ENCODE measurements around the gene WDR5.
"Not testable (repeated sequence)": the region's sequence is repeated elsewhere in the genome, so short reads cannot be mapped to it uniquely, and the experiment has no call there.

WDR5 gene

DNA sequence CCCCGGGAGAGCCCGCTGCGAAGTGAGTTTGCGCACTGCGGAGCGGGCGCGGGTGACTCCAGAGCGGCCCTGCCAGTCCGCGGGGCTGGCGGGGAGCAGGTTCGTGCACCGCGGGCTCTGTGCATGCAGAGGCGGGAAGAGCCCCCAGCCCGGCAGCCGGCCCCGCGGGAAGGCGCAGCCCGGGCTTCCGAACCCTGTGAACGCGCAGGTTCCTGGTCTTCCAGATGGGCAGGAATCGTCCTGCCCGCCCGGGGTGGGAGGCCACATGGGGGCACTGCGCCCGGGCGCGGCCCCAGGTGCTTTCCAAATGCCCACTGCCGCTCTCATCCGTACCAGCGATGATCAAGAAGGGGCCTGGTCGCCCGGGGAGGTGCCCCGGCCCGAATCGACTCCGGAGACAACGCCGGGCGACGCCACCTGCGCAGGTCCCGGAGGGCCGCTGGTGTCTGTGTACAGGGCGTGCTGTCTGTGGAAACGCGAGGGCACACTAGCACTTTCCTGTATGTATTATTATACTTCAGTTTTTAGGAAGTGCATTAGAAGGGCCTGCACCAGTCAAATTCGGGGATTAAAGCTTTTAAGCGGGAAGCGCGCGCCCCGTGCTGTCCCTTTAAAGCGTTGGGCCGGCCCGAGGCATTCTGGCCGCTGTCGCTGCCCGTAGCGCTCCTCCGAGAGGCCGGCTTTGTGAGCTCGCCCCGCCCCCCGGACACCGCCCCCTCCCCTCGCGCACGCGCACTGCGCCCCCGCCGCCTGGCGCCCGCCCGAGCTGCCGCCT lies at the start of gene WDR5:
WDR5 (plus strand) TSS at position 740 of the 775 bp plus-strand sequence. CDS start 3,796 bp downstream, outside the sequence.
- peak; percentile 83 for DNase-seq (ENCODE audit: low read depth)

DNA sequence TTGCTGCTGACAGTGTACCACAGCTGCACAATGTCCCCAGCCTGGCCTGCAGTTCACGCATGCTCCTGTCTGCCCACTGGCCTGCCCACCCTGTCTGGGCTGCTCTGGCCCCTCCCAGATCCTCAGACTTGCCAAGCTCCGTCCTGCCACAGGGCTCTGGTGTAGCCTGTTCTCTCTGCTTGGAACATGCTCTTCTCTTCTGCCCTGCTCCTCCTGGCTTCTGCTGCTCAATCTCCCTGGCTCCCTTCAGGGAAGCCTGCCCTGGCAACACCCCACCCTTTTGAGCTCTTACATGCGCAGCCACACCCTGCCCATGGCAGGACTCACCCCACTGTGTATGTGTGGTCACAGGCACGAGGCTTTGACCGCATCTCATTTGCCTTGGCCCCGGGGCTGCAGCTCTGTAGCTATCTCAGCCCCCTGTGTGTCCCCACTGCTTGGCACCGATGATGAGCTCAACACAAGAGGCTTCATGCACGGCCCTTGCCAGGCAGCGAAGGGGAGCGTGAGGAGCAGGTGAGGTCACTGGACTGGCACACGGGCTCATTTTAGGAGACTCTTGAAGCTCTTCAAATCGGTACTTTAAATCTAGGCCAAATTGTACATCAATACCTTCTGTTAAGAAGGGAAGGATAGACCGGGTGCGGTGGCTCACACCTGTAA lies 47.7 kb upstream of the WDR5 start:
- DNase-seq (ENCODE audit: low read depth): no peak

DNA sequence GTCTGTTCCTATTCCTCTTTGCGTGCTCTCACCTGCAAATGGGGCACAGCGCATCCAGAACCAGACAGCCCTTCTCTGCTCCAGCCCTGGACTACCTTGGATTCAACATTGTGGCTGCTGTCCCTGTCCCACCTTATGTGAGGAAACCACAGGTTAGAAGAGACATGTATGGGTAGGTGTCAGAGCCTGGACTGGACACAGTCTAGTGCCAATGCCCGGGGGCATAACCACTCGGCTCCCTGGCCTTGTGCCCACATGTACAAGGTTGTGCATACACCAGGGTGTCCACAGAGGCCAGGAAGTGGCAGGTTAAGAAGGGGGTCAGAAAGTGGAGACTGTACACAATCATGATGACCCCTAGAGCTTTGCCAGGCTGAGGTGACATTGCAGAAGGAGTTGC lies 45.9 kb upstream of the WDR5 start:
- no peak for DNase-seq (ENCODE audit: low read depth)

DNA sequence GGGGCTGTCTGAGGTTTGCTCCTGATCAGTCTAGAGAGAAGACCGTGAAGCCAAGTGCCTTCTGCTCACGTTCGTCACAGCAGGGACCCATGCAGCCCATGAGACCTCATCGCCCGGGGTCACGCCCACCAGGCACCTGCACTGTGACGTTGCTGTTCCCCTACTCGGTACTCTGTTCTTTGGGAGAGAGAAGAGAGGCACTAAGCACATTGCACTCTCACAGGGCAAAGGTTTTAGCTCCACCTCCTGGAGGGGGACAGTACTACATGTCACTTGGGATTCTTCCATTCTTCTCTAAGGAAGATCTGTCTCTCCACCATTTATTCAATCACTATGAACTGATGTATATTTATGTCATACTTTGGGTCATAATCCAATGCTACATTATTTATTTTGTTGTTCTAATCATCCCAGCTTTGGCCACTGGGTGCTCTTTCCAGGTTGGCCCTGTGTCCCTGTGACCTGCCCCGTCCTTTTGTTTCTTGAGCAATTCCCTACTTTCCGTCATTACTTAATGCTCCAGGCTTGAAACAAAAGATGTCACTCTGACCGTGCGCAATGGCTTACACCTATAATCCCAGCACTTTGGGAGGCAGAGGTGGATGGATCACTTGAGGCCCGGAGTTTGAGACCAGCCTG lies 36.6 kb upstream of the WDR5 start:
- DNase-seq (ENCODE audit: low read depth): peak; percentile 27

DNA sequence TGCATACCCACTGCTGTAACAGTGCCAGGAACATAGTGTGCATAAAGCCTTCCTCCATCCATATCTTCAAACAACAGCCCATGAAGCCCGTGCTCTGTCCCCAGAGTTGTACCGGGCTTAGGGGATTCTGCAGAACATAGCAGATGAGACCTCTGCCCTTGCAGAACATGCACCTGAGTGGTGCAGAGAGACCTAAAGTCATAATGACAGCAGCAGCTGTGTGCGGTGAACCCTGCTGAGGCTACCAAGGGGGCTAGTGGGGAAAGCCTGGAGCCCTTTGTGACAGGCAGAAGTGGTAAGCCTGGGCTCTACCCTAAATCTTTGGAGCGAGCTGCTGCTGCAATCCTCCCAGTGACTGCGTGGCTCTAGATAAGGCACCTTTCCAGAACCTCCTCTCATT lies 35.8 kb upstream of the WDR5 start:
- DNase-seq (ENCODE audit: low read depth): no peak

DNA sequence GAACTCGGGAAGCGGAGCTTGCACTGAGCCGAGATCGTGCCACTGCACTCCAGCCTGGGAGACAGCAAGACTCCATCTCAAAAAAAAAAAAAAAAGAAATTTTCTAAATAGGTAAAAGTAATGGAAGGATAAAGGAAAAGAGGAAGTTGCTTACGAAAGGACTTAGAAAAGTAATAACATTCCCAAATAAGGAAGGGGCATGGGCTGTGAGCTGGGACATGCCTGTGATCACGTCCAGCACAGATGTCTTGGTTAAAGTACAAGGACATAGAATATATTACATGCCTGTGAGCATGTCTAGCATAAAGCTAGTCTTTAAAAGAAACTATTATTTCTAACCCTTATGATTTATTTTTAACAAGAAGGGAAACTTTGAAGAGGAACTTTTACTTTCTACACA lies 34.7 kb upstream of the WDR5 start:
- not testable (repeated sequence) for DNase-seq (ENCODE audit: low read depth)

DNA sequence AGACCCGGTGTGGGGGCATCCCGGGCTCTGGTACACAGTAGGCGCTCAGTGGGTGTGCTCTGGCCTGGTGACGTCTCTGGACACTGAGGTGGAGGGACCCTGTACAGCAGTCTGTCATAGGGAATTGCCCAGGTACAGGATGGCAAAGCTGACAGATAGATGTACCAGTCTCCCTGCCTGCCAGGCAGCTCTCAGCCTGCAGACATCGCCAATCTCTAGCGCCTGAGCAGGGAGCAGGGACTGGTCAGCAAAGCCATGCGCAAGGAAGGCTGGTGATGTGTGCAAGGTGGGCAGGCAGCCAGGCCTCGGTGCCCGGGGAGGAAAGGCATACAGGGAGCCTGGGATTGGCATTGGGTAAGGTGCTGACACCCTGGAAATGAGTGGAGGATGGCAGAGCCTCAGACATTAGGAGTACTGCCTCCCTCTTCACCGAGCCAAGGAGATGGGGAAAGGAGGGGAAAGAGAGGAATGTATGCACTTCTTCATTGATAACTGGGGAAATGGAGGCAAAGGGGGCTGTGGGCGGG lies 34.2 kb upstream of the WDR5 start:
- no peak for DNase-seq (ENCODE audit: low read depth)

DNA sequence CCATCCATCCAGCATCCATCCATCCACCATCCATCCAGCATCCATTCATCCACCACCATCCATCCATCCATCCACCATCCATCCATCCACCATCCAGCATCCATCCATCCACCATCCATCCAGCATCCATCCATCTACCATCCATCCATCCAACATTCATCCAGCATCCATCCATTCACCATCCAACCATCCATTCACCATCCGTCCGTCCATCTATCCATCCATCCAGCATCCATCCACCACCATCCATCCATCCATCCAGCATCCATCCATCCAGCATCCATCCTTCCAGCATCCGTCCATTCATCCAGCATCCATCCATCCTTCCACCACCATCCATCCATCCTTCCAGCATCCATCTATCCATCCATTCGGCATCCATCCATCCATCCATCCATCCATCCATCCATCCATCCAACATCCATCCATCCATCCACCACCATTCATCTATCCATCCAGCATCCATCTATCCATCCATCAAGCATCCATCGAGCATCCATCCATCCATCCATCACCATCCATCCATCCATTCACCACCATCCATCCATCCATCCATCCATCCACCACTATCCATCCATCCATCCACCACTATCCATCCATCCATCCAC lies 32.4 kb upstream of the WDR5 start:
- DNase-seq (ENCODE audit: low read depth): no peak

DNA sequence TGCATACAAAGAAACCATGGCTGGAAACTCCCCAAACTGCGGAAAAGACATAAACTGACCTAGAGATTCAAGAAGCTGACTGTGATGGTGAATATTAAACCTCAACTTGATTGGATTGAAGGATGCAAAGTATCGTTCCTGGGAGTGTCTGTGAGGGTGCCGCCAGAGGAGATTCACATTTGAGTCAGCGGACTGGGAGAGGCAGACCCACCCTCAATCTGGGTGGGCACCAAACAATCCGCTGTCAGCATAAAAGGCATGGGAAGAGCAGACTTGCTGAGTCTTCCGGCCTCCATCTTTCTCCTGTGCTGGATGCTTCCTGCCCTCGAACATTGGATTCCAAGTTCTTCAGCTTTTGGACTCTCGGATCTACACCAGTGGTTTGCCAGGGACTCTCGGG lies 24.8 kb upstream of the WDR5 start:
- DNase-seq (ENCODE audit: low read depth): no peak

DNA sequence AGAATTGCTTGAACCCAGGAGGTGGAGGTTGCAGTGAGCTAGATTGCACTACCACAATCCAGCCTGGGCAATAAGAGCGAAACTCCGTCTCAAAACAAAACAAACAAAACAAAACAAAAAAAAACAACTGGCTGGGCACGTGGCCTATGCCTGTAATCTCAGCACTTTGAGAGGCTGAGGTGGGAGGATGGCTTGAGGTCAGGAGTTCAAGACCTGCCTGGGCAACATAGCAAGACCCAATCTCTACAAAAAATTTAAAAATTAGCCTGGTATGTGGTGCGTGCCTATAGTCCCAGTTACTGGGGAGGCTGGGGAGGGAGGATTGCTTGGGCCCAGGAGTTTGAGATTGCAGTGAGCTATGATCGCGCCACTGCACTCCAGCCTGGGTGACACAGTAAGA lies 23.3 kb upstream of the WDR5 start:
- no peak for DNase-seq (ENCODE audit: low read depth)

DNA sequence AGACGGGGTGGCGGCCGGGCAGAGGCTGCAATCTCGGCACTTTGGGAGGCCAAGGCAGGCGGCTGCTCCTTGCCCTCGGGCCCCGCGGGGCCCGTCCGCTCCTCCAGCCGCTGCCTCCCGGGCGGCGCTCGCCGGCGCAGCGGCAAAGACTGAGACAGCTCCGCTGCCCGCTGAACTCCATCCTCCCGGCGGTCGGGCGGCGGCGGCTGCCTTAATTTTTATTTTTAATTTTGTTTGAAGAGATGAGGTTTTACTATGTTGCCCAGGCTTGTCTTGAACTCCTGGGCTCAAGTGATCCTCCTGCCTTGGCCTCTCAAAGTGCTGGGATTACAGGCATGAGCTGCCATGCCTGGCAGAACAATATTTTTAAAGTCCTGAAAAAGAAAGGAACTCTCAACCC lies 16.9 kb upstream of the WDR5 start:
- not testable (repeated sequence) for DNase-seq (ENCODE audit: low read depth)

DNA sequence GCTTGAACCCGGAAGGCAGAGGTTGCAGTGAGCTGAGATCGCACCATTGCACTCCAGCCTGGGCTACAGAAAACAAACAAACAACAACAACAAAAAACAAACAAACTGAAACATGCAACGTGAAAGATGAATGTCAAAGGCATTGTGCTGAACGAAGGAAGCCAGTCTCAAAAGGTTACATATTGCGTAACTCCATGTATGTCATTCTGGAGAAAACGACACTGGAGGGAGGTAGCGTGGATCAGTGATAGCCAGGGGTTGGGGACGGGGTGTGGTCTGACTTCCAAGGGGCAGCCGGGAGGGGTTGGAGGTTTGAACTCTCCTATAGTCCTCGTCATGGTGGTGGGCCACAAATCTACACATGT lies 12.1 kb upstream of the WDR5 start:
- no peak for DNase-seq (ENCODE audit: low read depth)

DNA sequence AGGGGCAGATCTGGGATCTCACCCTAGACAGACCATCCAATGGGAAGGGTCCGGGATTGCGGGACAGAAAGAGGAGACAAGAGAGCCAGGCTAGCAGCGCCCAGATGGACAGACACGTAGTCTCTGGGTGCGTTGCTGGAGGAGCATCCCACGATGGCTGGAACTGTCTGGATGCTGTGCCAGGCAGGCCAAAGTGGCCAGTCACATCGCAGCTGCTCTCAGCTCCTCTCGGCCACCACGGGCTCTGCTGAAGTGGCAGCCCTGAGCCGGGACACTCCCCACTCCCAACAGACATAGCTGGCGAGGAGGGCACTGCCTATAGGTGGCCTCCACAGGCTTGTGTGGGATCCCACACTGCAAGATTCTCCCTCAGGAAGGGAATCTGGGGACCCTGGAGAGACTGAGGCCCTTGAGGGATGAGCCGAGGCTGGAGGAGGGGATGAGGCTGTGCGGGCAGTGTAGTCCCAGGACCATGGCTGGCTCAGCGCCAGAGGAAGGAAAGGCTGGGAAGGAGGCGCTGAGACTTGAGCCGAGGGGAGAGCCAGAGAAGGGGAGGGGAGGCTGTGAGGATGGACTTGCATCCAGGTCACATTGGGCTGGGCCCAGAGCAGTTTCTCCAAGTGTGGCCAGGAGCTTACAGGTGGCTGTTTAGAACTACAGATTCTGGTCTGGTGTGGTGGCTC lies 10.3 kb upstream of the WDR5 start:
- DNase-seq (ENCODE audit: low read depth): no peak

DNA sequence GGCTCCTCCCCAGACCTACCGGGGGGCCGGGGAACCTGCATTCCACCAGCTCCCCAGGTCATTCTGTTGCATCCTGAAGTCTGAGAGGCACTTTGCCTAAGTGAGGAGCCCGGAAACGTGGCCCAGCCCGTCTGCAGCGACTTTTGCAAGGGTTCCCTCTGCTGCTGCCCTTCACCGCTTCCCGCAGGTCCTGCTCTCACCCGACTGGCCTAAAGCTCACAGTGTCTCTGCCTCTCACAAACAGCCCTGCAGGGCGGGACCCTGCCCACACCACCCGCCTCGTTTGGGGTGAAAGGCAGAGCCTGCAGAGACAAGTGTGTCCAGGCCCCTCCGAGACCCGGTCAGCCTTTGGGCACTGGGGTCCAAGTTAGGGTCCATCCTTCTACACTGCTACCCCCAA lies 9.5 kb upstream of the WDR5 start:
- no peak for DNase-seq (ENCODE audit: low read depth)

DNA sequence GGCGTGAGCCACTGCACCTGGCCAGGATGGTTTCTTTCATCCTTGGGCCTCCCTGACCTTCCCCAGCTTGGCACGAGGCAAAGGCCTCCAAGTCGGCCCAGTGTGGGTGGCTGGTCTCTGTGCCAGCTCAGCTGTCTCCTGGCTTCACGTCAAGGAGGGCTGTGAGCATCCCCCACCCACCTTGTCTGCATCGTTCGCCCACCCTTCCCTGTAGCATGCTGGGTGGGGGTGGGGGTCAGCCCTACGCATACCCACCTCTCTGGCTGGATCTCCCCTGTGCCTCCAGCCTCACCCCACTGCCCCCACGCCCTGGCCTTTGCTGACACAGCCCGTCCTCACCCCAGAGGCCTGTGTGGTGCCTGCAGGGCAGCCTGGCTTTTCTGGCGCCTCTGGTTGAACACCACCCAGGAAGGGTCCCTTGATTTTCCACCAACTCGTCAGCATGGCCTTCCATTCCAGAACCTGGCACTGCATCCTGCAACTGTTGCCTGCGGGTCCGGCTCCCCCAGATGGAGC lies 8.8 kb upstream of the WDR5 start:
- no peak for DNase-seq (ENCODE audit: low read depth)

DNA sequence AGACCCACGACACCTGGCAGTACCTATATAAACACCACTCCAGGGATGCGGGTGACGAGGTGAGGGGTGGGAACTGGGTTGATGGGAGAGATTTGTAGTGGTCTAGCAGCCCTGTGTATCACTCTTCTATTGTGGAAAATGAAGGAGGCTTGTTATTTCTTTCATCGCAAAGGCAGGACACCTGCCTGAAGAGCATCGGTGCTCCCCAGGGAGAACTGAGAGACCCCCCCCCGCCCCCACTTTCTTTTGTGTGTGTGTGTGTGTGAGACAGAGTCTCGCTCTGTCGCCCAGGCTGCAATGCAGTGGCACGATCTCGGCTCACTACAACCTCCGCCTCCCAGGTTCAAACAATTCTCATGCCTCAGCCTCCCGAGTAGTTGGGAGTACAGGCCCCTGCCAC lies 8.3 kb upstream of the WDR5 start:
- DNase-seq (ENCODE audit: low read depth): no peak

DNA sequence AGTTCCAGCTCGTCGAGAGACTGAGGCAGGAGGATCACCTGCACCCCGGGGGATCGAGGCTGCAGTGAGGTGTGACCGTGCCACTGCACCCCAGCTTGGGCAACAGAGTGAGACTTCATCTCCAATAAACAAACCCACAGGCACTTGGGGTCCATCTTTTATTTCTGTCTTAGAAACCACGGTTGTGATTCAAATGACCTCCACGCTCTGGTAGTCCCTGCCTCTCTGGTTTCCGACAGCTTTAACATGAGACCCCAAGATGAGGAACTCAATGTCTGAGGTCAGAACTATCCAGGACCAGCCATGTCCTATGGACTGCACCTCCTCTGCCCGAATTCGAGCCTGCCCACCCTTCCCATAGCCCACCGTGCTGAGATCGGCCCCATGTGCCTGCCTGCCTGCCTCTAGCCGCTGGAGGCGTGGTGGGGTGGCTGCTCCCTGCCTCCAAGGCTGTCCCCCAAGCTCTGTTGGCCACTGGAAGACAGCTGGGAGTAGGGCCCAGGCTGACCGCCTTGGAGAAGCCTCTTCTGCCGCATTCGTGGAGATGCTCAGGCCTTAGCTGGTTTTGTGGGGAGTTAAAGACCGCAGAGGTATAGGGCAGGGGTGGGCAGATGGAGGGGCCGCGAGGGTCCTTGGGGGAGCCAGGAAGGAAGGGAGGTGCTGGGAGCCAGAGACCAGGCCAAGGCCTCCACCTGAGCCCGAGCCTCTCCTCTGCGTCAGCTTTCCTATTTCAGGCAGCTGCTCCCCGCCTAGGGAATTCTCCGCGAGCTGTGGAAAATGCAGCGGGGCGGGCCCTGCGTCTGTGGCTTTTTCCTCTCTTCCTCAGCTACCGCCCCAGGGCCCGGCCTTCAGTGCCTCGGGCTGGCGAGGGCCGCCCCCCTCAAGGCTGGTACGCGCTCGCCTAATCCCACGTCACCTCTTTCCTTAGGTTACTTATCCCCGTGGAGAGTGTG lies 6.9 kb upstream of the WDR5 start:
- DNase-seq (ENCODE audit: low read depth): no peak

DNA sequence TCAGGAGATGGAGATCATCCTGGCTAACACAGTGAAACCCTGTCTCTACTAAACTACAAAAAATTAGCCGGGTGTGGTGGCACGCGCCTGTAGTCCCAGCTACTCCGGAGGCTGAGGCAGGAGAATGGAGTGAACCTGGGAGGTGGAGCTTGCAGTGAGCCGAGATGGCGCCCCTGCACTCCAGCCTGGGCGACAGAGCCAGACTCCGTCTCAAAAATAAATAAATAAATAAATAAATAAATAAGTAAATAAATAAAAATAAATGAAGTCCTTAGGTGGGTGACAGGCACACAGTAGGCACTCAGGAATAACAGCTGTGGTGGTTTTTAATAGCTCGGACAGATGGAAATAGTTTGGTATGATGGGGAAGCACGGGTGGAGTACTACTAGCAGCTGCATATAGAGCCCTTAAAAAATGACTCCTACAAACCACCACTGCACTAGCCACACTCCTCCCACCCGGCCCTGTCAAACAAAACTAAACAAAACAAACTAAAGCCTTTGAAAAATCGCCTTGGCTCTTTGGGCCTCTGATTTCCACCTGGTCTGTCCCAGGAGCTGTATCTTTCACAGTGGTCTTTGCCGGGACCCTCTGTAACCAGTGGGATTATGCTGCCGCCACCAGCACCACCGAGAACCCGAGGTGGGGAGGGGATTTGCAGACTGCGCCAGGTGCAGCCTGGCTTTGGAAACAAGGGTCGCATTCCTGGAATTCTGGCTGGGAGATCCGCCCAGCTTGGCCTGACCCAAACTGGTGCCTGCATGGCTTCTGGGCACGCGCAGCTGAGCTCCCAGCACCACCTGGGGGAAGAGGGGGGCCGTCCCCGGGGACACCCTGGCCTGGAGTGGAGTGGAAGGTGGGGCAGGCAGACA lies 5.1 kb upstream of the WDR5 start:
- DNase-seq (ENCODE audit: low read depth): no peak

DNA sequence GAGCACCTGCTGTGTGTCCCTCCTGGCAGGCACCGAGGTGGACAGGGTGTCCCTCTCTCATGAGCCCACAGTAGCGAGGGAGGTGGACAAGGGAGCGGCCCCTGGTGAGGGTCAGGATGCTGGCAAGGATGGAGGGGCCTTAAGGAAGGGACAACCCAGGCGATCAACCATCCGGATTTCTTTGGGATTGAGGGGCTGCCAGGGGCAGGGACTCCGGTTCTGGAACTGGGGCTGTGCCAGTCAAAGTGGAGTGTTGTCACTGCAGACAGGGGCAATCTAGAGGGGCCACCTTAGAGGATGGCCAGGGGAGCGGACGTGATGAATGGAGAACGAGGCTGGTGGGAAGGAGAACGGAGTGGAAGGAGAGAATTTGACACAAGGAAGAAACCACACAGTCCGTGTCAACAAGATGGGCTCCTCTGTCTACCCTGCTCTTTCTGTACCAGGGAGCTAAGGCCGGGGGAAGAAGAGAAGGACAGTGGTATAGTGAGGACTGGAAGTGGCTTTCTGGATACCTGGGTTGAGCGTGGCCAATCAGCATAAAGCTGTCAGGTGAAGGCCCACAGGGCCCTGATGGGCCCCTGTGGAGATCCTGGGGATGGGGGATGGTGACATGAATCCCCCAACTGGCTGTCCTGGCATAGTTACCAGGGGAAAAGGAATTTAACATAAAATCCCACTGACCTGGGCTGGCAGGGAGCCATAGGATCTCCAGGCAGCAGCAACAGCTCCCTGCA lies 4.2 kb upstream of the WDR5 start:
- no peak for DNase-seq (ENCODE audit: low read depth)
